Stimulated activated CD4-positive, alpha-beta T cell treated with anti-CD3 and anti-CD28 coated beads, TNF-alpha, amount 100 ng/mL, for 1 hour (primary cell): ENCODE results near the gene FTO.
"Not testable (repeated sequence)": the region's sequence is repeated elsewhere in the genome, so short reads cannot be mapped to it uniquely, and the experiment has no call there.

ENCODE experiments used
- DNase-seq, 3 donors: peaks; one replicate each; pipeline ENCODE4 v3.0.0-alpha.2; 2020; ENCODE audit warnings: low read depth in 3 of 3, low spot score in 1 of 3

FTO gene

DNA sequence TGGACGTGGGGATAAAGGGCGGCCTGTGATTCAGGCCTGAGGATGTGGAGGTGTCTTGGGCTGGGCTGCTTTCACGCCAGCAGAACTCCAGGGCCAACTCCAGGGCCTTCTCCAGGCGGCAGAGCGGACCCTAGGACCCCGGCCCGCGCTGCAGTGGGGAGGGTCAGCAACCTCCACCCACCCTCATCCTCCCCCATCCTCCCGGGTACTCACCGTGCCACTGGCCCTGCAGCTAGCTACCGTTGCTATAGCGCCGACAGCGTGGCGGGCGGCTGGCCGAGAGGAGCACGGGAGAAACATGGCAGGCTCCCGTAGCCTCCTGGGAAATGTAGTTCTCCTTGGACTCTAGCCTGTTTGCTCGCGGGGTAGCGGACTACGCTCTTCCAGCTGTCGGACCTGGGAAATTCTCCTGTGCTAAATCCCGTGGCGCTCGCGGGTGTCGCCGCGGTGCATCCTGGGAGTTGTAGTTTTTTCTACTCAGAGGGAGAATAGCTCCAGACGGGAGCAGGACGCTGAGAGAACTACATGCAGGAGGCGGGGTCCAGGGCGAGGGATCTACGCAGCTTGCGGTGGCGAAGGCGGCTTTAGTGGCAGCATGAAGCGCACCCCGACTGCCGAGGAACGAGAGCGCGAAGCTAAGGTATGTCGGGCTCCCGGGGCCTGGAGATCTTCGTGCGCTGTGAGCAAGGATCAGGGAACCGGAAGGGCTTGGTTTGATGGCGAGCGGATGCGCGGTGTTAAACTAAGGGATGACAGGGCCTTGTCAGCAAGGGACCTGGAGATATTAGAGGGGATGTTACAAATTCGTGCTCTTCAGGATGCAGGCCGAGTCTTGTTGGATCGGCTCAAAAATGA is at the start of gene FTO, which contains the start of gene RPGRIP1L:
TSS of gene FTO (plus strand) at position 567 of the 855 bp plus-strand sequence.
TSS of gene RPGRIP1L (minus strand) at position 270 of the 855 bp plus-strand sequence. CDS start 3,136 bp downstream, outside the sequence.
- DNase-seq: peak; percentile 87 to 94 (median 89)

DNA sequence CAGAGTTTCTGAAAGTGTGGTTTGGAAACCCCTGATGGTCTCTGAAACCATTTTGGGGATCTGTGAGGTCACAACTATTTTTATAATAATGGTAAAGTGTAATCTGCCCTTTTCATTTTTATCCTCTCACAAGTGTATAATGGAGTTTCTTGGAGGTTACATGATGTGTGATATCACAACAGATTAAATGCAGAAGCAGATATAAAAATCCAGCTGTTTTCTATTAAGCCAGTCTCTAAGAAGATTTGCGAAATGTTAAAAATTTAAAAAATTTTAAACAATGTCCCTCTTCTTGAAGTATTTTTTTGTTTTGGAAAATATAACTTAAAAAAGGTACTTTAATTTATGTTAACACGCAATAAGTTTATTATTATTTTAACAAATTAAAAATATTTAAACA is 49.0 kb upstream of the FTO start:
- DNase-seq: no peak

DNA sequence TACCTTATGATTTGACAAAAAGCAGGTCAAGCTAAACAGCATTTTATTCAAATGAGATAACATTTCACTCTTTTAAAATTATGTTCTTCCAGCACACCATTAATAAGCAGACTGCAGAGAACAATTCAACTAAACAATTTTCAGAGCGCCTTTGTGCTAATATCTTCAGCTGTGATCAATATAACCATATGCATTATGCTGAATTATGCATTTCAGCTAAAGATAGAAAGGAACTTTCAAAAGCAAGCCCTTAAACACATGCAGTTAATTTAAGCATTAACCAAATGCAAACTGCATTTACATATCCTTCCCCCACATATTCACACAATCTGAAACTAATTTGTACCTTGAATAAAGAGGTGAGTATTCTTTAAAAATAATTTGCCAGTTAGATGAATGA is 41.9 kb upstream of the FTO start:
- no peak for DNase-seq

DNA sequence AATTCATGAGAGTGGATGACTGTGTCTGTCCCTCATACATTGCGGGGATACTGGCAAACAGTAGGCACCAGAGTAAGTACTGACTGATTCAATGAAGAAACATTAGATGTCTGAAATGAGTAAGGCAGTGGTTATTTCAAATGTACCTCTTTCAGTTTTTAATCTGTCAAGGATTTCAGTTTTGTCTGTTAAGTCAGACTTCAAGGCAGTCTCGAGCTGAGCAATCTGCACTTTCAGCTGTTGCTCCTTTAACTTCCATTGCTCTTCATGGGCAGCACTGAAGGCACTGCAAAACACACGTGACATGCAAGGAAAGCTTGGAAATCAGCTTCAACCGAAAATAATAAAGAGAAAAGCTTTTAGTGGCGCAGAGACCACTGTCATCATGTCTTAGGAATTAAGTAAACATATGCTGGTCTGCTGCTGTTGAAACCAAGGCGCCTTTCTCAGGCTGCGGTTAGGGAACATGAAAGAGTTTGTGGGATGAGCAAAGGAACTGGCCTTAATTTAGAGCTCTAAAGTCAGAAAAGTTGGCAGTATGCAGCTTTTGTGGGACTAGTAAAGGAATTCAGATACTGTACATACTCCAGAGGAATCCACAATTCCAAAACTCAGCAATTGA is 39.1 kb upstream of the FTO start:
- DNase-seq: no peak

DNA sequence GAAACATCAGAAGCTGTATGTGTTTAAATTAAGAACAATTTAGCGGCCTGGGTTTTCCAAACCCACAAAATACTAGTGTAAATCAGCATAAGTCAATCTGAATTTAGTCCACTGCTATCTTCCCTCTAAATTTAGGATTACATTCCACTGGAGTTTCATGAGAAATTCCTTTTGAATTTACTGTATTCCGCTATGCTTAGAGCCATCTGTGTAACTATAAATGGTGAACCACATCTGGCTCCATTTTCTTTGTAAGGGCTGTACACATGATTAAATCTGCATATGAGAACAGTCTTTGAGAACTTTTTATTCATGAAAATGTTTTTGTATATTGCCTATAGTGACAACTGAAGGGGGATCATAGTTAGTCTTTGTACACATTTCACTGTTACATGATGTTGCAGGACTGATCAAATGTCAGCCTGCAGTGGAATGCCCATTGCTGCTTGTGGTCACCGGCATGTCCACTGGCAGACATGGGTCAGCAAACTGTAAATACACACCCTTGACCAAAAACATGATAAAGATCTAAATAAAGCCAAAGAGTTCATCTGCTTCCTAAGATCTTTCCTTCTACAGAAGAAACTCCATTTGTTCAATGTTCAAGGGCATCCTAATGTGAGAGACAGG is 37.1 kb upstream of the FTO start:
- DNase-seq: no peak

DNA sequence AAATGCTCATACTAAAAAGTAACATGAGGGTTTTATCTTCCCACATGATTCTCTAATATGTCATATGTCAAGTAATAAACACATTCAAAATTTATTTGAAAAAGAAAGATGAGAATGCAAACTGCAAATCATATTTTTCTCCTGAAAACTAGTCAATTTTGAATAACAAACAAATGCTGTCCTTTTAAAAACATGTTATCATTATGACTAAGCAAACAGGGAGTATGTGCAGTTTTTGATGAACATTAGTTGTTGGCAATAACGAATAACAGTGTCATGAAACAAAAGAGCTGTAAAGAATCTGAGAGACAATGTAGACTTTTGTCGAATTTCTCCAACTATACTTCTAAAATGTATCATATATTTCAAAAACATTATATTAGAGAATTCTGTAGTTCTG is 35.1 kb upstream of the FTO start:
- DNase-seq: no peak

DNA sequence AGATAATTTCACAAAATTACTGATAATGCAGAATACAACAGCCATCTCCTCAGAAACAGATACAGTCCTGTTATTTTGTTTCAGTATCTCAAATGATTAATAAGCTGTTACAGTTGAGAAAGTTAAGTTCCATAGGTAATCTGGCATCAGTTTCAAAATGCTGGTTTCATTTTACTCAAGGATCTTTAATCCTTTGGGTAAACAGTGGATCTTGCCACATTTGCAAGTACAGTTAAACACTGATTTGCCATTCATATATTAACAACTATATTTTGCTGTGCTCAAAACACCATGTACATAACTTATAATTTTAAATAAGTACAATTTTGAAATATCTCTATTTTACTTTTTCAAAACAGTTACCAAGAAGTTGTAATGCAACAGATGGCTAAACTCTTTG is 31.5 kb upstream of the FTO start:
- no peak for DNase-seq

DNA sequence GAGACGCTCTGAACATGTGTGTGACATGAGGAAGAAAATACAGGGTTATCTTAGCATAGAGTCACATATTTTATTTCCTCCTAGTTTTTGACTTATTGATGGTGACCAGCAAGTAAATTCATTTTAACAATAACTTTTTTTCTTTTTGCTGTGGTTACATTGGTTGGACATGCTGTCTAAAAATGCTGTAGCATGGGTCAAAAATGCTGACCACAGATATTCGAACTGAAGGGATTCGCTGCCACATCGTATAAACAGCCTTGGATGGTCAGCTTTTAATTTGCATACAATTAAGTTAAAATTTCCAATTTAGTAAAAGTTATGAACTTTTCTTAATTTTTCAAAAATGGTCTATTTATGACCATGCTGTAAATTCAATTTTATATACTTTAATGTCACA is 30.8 kb upstream of the FTO start:
- DNase-seq: no peak

DNA sequence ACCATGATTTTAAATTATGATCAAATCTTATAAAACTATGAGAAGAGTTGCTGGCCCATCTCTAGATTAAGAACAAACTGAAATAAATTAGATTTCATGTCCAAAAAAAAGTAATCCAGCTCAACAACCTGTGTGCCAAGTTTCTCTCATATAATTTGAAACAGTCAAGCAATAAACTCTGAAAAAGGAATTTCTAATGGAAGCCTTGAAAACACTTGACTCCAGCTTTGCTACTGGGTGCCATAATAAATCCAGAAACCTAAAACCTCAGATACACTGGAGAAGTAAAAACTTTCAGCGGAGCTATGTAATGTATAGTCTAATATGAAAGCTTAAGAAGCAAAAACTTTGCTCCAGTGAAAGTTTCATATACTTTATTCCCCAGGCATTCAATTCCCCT is 25.8 kb upstream of the FTO start:
- DNase-seq: no peak

DNA sequence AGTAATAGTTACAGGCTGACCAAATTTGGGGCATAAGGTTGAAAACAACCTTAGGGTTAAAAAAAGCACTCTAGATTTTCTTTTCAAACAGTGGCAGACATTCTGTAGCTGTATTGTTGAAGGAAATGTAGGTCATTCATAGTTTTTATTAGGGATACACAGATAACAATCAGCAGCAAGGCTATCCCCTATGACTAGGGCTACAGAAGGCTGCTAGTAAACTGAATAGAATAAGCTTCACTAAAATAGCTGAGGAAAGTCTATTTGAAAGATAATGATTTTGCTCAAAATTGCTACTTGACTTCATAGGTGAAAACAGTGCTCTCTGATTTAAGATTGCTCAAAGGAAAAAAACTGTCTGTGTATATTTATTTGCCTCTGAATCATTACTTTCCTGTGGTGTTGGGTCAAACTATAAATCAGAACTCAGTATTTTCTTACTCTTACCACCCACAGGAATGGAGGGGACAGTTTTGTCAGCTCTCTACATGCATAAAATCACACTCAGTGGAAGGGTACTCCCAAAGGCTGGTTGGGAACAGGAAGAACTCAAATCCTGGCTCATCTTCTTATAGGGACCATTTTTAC is 25.1 kb upstream of the FTO start:
- DNase-seq: no peak

DNA sequence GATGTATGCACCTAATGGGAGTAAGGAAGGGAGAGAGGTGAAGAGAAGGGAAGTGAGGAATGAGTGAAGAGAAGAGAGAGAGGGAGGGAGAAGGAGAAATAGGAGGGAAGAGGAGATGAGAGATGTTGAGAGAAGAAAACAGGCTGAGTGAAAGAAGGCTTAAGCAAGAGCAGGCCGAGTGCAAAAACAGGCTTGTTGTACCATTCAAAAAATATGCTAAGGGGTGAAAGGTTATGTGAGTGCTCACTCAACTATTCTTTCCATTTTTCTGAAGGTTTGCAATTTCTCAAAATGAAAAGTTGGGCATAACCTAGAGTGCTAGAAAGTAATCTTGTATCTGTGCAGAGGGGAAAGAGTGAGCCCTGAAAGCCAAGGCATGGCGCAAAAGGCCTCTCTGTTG is 23.2 kb upstream of the FTO start:
- DNase-seq: no peak

DNA sequence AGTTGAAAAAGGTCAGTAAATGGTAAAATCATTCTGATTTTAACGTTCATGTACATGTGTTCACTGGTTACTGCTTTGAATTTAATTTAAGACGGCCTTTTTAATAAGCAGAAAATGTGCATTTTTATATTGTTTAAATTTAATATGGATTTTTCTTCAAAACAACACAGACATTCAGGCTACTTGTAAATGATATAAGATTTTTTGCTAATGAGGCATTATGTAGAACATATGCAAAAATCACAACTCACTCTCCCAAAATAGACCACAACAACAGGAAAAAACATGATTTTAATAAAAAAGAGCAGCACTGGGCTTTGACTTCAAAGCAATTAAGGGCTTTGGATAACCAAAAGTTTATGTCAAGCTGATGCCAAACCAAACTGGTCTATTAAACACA is 22.6 kb upstream of the FTO start:
- DNase-seq: no peak

DNA sequence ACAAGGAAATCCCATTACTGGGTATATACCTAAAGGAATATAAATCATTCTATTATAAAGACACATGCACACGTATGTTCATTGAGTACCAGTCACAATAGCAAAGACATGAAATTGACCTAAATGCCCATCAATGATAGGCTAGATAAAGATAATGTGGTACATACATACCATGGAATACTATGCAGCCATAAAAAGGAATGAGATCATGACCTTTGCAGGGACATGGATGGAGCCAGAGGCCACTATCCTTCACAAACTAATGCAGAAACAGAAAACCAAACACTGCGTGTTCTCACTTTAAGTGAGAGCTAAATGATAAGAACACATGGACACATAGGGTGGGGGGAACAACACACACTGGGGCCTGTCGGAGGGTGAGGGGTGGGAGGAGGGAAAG is 18.6 kb upstream of the FTO start:
- DNase-seq: not testable (repeated sequence)

DNA sequence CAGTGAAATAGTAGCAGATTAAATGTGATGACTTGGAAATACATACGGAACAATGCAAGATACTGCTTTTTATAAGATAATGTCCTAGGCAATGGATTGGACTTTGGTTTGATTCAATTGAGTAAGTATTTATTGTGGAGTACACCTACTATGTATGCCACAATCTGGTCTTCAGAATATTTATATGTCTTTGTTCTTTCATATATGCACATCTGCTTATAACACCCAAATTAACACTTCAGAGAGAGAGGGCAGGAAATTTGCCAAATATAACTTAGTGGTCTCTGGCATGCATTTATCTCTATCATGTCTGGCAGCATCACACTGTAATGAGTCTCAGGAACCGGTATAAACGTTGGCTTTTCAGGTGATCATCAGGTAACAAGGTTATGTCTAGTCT is 17.2 kb upstream of the FTO start:
- no peak for DNase-seq

DNA sequence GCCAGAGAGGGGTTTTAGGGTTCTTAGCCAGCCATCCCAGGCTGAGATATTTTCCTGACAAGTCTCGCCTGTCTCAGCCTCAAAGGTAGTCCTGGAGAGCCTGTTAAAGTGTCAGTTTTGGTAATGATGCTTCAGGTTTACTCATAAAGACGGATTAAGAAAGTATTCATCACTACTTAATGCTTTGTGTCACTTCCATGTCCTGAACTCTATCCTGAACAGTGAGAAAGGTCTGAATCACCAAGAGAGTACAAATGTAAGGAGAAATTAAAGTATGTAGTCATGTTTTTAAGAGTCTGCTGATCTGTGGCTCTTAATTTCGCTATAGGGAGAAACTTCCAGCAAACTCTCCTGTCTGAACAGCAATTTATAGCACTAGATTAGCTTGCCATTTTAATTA is 14.3 kb upstream of the FTO start:
- DNase-seq: no peak

DNA sequence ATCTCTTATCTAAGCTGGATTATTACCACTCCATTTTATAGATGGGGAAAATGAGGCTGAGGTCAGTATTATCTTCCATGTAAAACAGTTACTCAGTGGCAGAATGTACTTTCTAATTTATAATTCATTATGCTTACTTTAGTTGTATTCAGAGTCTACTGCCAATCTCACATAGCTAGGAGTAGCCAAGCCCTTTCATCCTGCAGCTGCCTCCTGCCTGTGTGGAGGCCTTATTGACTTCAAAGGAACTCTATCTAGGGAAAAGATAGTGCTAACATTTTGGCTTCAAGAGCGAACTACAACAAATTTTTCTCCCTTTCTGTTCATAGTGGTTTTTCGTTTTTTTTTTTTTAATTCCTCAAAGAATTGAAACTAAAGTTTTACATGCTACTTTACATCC is 13.2 kb upstream of the FTO start:
- DNase-seq: no peak

DNA sequence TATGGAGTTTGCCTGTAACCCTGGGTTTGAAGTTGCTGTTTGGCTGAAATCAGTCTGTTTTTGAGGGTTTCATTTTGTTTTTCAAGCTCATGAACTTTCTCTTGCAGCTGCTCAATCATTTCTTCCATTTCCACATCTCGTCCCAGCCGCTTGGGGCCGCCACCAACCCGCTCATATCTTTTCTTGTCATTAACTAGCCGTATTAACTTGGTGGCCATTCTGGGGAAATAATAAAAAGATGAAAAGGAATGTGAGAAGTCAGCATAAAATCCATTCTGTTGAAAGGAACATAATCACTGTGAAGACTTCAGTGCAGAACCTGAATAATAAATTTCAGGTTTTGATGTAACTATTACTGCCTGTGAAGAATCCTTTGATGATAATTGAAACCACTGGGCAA is 11.8 kb upstream of the FTO start:
- no peak for DNase-seq

DNA sequence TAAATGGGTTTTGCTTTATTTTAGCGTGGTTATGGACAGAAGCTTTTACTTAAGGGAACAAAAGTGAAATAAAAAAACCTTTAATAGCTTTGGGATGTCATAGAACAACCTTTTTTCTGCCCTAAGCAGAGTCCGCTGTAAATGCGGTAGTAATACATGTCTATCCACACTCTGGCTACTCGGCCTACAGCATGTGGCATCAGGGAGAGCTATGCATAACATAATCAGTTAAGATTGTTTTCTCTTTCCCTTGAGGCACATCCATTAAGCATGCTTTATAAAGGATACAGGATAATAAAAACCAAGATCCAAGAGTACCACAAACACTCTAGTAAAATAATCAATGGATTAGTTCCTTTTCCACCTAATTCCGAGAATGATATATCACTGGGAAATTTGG is 10.6 kb upstream of the FTO start:
- DNase-seq: no peak

DNA sequence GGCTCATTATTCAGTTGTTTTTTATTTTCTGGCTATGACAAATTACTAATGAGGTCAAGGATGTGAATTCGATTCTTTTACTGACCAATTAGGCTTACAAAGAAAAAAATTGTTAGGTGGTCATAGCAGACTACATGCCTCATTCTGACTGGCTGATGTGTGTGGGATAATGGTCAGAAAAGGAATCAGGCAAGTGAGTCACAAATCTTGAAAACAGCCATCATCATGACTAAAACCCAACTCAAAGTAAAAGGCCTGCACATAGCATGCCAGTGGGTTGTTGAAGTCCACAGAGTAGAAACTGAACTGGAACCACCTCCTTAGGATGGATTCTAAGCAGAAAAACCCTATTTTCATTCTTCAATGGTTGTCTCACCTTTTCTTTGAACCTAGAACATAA is 8.9 kb upstream of the FTO start:
- no peak for DNase-seq

DNA sequence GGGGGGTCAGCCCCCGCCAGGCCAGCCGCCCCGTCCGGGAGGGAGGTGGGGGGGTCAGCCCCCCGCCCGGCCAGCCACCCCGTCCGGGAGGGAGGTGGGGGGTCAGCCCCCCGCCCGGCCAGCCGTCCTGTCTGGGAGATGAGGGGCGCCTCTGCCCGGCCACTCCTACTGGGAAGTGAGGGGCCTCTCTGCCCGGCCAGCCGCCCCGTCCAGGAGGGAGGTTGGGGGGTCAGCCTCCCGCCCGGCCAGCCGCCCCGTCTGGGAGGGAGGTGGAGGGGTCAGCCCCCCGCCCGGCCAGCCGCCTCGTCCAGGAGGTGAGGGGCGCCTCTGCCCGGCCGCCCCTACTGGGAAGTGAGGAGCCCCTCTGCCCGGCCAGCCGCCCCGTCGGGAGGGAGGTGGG is 5.7 kb upstream of the FTO start:
- not testable (repeated sequence) for DNase-seq

DNA sequence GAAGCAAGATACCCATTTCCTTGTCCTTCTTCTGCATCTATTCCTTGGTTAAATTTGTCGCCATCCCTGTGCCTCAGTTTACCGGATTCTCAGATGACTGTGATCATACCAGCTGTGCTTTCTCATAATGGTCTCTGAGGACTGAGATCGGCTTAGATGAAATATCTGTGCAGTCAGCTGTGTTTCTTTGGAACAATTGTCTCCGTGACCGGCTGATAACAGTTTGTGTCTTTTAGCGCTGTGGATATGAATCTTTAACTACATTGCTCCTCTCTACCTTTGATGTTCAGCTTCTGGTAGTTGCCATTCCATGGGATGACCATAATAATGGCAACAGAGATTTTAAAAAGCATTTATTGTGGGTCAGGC is 473 bp downstream of the FTO start:
- no peak for DNase-seq

DNA sequence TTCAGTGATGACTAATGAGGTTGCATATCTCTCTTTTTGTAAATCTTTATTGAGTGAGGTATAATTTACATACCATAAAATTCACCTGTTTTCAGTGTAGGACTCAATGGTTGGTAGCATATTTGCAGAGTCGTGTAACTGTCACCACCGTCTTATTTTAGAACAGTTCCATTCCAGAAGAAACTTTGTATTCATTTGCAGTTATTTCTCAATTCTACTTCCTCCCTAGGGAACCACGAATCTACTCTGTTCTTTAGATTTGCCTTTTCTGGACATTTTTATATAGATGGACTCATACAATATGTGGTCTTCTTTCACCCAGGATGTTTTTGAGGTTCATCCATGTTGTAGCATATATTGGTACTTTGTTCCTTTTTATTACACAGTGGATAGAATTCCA is 3.7 kb downstream of the FTO start:
- no peak for DNase-seq
